Mucosa of rectum (tissue), 2 donors: Measurements from ENCODE around the gene FOXP2.

ENCODE experiments used
- H3K27ac ChIP-seq, 2 donors: one replicate each; pipeline ENCODE4 v1.7.0; 2013; ENCODE audit warnings: inconsistent platforms in 2 of 2, low read depth in 2 of 2, low read length in 2 of 2
- H3K27me3 ChIP-seq, 2 donors: one replicate each; pipeline ENCODE4 v1.7.0; 2013; ENCODE audit warnings: low read length in 2 of 2; ENCODE audit not compliant: control insufficient read depth in 2 of 2, insufficient read depth in 2 of 2
- H3K36me3 ChIP-seq, 2 donors: one replicate each; pipeline ENCODE4 v1.7.0; 2013; ENCODE audit warnings: low read length in 2 of 2; ENCODE audit not compliant: control insufficient read depth in 2 of 2, insufficient read depth in 2 of 2
- H3K4me1 ChIP-seq, 2 donors: one replicate each; pipeline ENCODE4 v1.7.0; 2013; ENCODE audit warnings: low read length in 2 of 2, mild to moderate bottlenecking in 1 of 2; ENCODE audit not compliant: control insufficient read depth in 2 of 2, insufficient read depth in 2 of 2
- H3K4me3 ChIP-seq, 2 donors: one replicate each; pipeline ENCODE4 v1.7.0; 2013; ENCODE audit warnings: low read length in 2 of 2
- H3K9ac ChIP-seq, 2 donors: one replicate each; pipeline ENCODE4 v1.7.0; 2013; ENCODE audit warnings: low read length in 2 of 2, low read depth in 1 of 2, mild to moderate bottlenecking in 1 of 2
- H3K9me3 ChIP-seq, 2 donors: one replicate each; pipeline ENCODE4 v1.7.0; 2013; ENCODE audit warnings: low read length in 2 of 2; ENCODE audit not compliant: control insufficient read depth in 2 of 2
- donor health status: healthy.
- donor health status: Normal muscosa, but diverticular disease.

Gene FOXP2

DNA sequence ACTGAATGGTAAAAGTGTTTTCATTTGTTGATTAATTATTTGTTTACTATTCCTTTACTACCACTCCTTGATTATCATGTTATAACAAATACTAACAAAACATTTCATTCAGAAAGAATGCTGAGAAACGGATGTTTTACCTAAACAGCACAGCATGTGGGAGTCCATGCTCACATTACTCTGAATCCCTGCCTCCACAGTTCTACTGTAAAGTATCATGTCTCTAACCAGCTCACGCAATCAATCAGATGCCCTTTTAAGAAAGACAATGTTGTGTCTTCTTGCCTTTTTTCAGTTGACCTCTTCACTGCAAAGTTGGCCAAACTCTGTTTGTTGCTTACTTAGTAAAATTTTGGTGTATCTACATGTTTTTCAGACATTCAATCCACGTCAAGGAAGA lies 274.8 kb downstream of the FOXP2 start:
- Histone ChIP-seq H3K27ac (no peak overlapping the region), H3K27me3 (no peaks in the 10 kb centered on the region), H3K4me1 (no peaks in the 10 kb centered on the region), H3K4me3 (no peak overlapping the region), H3K9me3 (no peaks in the 10 kb centered on the region), H3K36me3 (peaks cover 0 to 2% of the 10 kb centered on the region in 2 donors), H3K9ac (no peak overlapping the region)

DNA sequence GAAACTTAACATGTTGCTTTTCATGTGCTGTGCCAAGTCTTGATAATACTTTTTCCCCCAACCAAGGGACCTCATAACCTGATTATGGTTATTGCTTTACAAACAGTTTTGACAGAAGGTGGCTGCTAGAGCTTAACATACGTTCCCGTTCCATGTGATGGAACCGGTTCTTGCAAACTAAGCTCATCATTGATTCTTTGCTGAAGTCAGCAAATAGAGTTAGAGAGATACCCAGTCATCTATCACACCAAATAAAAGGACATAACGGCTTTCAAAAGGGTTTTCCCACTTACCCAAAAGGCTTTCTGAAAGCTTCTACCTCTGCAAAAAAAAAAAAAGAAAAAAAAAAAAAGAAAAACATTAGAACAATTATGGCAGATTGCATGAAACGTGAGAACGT lies 277.0 kb downstream of the FOXP2 start:
- Histone ChIP-seq H3K4me3 (no peak overlapping the region), H3K4me1 (no peaks in the 10 kb centered on the region), H3K27me3 (no peaks in the 10 kb centered on the region), H3K36me3 (peaks cover 0 to 2% of the 10 kb centered on the region in 2 donors), H3K9ac (no peak overlapping the region), H3K9me3 (no peaks in the 10 kb centered on the region), H3K27ac (no peak overlapping the region)

- no peaks in the 10 kb centered on the region for H3K9me3 ChIP-seq
- H3K9ac ChIP-seq: no peak overlapping the region
- H3K4me1 ChIP-seq: no peaks in the 10 kb centered on the region
- no peak overlapping the region for H3K27ac ChIP-seq
- H3K36me3 ChIP-seq: no peaks in the 10 kb centered on the region
- H3K4me3 ChIP-seq: no peak overlapping the region
- H3K27me3 ChIP-seq: no peaks in the 10 kb centered on the region
Measured at GRCh38 chr7:114695182-114695581, 280.6 kb downstream of the FOXP2 start.

- Histone ChIP-seq H3K36me3 (no peaks in the 10 kb centered on the region), H3K9me3 (no peaks in the 10 kb centered on the region), H3K27ac (no peak overlapping the region), H3K9ac (no peak overlapping the region), H3K27me3 (no peaks in the 10 kb centered on the region), H3K4me1 (no peaks in the 10 kb centered on the region), H3K4me3 (no peak overlapping the region)
Measured at GRCh38 chr7:114700247-114700928, 285.8 kb downstream of the FOXP2 start.

- Histone ChIP-seq H3K9me3 (no peaks in the 10 kb centered on the region), H3K4me1 (no peaks in the 10 kb centered on the region), H3K9ac (no peak overlapping the region), H3K4me3 (no peak overlapping the region), H3K27ac (no peak overlapping the region), H3K27me3 (no peaks in the 10 kb centered on the region), H3K36me3 (no peaks in the 10 kb centered on the region)
Measured at GRCh38 chr7:114703677-114704076, 289.1 kb downstream of the FOXP2 start.

GRCh38 chr7:114708646-114709045 lies 294.0 kb downstream of the FOXP2 start:
- H3K27ac ChIP-seq: no peak overlapping the region
- no peak overlapping the region for H3K4me3 ChIP-seq
- H3K36me3 ChIP-seq: no peaks in the 10 kb centered on the region
- H3K9ac ChIP-seq: no peak overlapping the region
- H3K27me3 ChIP-seq: no peaks in the 10 kb centered on the region
- no peaks in the 10 kb centered on the region for H3K9me3 ChIP-seq
- no peaks in the 10 kb centered on the region for H3K4me1 ChIP-seq

- Histone ChIP-seq H3K9me3 (no peaks in the 10 kb centered on the region), H3K27ac (no peak overlapping the region), H3K4me3 (no peak overlapping the region), H3K27me3 (no peaks in the 10 kb centered on the region), H3K4me1 (no peaks in the 10 kb centered on the region), H3K36me3 (no peaks in the 10 kb centered on the region), H3K9ac (no peak overlapping the region)
Measured at GRCh38 chr7:114710499-114710898, 295.9 kb downstream of the FOXP2 start.

DNA sequence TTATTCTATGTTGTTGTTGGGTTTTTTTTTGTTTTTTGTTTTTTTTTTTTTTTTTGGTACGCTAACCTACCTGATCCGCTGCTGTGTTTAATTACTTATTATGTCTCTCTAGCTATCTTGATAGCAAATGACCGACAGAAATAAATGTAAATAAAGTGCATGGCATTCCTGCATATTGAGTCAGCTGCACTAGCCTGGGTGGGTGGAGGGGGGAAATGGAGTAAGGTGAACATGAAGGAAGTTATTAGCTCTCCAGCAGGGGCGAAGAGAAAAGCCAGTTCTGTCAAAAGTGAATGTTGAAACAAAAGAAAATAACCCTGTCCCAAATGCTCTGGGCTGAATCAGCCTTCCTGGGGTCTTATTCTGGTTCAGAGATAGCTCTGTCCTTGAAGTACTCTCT lies 296.6 kb downstream of the FOXP2 start:
- Histone ChIP-seq H3K9me3 (no peaks in the 10 kb centered on the region), H3K4me1 (no peaks in the 10 kb centered on the region), H3K27ac (no peak overlapping the region), H3K4me3 (no peak overlapping the region), H3K9ac (no peak overlapping the region), H3K36me3 (no peaks in the 10 kb centered on the region), H3K27me3 (no peaks in the 10 kb centered on the region)

- Histone ChIP-seq H3K27ac (no peak overlapping the region), H3K27me3 (no peaks in the 10 kb centered on the region), H3K36me3 (no peaks in the 10 kb centered on the region), H3K9me3 (no peaks in the 10 kb centered on the region), H3K9ac (no peak overlapping the region), H3K4me1 (no peaks in the 10 kb centered on the region), H3K4me3 (no peak overlapping the region)
Measured at GRCh38 chr7:114715907-114716306, 301.3 kb downstream of the FOXP2 start.

DNA sequence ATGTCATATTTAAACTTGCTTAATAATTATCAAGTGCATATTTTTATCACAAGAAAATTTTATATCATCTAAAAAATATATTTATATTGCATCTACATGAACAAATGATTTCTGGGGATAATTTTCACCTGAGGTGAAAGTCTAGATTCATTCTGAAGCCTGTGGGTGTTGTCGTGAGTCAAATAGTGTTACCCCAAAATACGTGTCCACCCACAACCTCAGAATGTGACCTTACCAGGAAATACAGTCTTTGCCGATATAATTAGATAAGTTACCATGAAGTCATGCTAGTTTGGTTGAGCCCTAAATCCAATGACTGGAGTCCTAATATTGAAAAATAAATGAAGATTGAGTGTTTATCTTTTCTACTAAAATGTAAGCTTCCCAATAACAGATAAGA lies 304.2 kb downstream of the FOXP2 start:
- Histone ChIP-seq H3K27ac (no peak overlapping the region), H3K9ac (no peak overlapping the region), H3K9me3 (no peaks in the 10 kb centered on the region)

GRCh38 chr7:114720725-114721124 lies 306.1 kb downstream of the FOXP2 start:
- H3K27me3 ChIP-seq: no peaks in the 10 kb centered on the region
- H3K27ac ChIP-seq: no peak overlapping the region
- no peaks in the 10 kb centered on the region for H3K9me3 ChIP-seq
- H3K4me1 ChIP-seq: no peaks in the 10 kb centered on the region
- no peak overlapping the region for H3K4me3 ChIP-seq
- H3K36me3 ChIP-seq: no peaks in the 10 kb centered on the region
- no peak overlapping the region for H3K9ac ChIP-seq

More for the DNA sequence above, 304.2 kb downstream of the FOXP2 start:
- H3K27me3 ChIP-seq: no peaks in the 10 kb centered on the region
- H3K36me3 ChIP-seq: no peaks in the 10 kb centered on the region
- H3K4me3 ChIP-seq: no peak overlapping the region
- H3K4me1 ChIP-seq: no peaks in the 10 kb centered on the region
